NCI-H1105 treated with DMSO at 0.1 percent for 48 hours (cell line): ENCODE data around the gene RPE65.
A peak's percentile ranks its signal among the peaks of the same experiment; 100 is the strongest.
"Not testable (repeated sequence)": the region's sequence is repeated elsewhere in the genome, so short reads cannot be mapped to it uniquely, and the experiment has no call there.

Source experiments
- DNase-seq: peaks from one replicate; lab custom pipeline; 2025; lab: John Stamatoyannopoulos, UW

Gene RPE65

GRCh38 chr1:68449901-68450300 lies at the start of gene RPE65:
Gene RPE65 (minus strand): TSS chr1:68449954. CDS start chr1:68449905, 49 bp downstream.
- peak; percentile 22 for DNase-seq

DNA sequence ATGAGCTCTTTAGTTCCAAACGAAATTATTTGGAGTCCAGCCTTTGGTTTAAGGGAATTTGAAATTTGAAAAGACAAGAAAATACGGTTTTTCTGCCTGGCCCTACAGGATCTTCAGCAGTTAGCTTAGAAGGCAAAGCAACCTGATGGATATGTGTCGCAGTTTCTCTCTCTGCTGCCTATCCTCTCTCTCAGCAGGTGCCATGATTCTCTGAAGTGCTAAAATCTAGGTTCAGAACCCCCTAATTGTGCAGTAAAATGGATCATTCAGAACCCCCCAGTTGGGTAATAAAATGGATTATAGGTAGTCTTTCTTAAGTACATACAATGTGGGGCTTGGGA lies 47.6 kb upstream of the RPE65 start:
- no peak for DNase-seq

DNA sequence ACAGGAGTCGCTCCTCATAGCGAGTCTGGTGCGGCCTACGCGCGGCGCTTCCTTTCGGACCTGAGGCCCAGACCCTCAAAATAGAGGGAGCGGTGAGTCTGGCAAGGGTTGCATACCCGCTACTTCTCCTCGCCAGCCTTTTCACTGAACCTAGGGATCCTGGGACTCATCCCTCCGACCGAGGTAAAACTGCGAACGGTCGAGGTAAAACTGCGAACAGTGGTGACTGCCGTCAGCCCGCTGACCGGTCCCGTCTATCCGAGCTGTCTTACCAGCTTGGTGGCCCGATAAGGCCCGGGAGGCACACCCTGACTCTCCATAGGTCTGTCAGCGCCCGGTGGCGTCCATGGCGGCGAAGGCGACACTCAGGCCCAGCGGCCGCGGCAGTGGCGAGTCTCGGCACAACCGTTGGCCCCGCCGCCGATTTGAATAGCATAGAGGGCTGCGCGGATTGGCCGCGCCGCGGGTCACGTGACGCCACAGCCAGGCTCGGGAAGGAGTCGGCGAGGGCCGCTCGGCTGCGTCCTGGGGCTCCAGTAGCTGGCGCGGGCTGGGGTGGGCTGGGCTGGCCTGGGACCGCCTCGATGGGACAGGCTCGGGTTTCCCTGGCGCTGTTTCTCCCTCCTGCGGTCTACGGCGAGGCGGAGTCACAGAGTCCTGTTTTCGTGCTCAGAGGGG lies 47.1 kb upstream of the RPE65 start, which contains the start of gene DEPDC1:
Gene DEPDC1, minus strand, starts transcription at position 403 of the 678 bp plus-strand sequence. Its CDS starts 83 bp downstream, at position 320.
- DNase-seq: peak; percentile 92

GRCh38 chr1:68495968-68496679 lies 46.4 kb upstream of the RPE65 start:
- peak; percentile 25 for DNase-seq

- no peak for DNase-seq
Measured at GRCh38 chr1:68495532-68495931, 45.8 kb upstream of the RPE65 start.

DNA sequence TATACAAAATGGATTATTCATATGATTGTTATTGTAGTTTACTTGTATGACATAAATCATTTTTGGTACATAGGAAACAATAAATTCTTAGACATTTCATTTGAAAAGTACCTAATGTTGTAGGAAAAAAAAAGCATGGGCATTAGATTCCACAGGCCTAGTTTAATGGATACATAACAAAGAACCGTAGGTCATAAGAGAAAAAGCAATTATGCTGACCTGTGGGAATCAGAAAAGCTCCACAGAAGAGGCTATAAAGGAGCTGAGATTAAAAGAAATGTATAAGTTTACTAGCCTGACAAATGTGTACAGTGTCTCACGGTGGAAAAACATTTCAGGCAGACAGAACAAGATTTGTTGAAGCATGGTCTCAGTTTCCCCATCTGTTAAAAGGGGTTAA lies 43.4 kb upstream of the RPE65 start:
- no peak for DNase-seq

DNA sequence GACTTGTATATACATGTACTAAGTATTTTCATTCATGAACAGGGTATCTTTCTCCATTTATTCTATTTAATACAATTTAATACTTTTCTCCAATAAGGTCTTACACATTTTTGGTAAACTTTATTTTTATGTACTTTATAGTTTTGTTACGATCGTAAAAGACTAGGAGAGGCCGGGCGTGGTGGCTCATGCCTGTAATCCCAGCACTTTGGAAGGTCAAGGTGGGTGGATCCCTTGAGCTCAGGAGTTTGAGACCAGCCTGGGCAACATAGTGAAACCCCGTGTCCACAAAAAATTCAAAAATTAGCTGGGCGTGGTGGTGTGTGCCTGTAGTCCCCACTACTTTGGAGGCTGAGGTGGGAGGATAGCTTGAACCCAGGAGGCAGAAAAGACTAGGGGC lies 42.5 kb upstream of the RPE65 start:
- DNase-seq: not testable (repeated sequence)

- DNase-seq: no peak
Measured at GRCh38 chr1:68490046-68490651, 40.4 kb upstream of the RPE65 start.

DNA sequence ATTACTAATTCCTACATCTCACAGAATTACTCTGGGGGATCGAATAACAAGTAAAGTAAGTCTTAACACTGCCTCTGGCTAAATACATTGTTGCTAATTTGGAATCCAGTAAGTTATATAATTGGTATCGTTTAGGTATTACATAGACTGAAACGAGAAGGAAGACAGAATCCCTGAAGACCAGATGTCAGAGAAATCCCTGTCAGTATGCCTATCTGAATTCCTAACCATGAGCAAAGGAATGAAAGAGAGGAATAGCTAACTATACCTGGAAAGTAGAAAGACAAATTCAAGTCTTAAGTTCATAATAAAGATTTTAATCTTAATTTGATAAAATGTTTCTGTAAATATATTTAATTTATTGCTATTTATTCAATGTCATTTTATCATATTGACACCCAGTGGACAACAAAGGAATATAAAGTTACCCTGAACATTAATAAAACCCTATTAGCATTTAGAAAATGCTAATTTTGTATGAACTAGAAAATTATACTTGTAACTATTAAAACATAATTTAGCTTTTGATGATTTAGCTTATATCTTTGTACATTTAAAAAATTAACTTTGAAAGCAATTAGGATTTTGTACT lies 35.8 kb upstream of the RPE65 start:
- no peak for DNase-seq

DNA sequence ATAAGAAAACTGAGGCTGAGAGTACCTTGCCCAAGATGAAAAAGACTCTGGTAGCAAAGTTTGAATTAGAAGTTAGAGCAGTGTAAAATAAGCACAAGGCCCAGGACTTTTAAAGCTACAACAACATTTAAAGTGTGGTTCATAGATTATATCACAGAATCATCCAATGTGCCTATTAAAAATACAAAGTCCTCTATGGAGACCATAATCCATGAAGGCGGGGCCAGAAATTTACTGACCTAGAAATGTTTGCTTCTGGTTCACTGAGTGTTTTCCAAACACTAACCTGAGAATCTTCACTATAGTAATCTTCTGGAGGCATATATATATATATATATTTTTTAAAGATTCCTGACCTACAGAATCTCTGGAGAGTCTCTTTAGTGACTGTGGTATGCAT lies 34.9 kb upstream of the RPE65 start:
- DNase-seq: no peak

- no peak for DNase-seq
Measured at GRCh38 chr1:68481041-68481440, 31.3 kb upstream of the RPE65 start.

GRCh38 chr1:68479501-68479900 lies 29.7 kb upstream of the RPE65 start:
- DNase-seq: no peak

DNA sequence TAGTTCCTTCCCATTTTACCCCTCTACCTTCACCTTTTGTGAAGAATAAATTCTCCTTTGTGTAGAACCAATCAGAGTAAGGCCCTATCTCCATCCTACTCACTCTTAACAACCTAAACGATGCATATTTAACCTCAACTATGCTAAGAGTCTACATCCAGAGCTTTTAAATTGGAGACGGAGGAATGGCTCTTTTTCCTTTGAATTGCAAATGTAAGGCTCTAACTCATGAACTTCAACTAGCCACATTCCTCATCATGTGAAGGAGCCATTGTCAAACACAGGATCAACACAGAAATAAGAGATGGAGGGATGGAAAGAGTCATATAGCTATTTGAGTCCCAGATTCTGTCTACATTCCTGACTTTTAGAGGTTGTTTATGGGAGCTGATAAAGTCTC lies 28.9 kb upstream of the RPE65 start:
- DNase-seq: no peak

- not testable (repeated sequence) for DNase-seq
Measured at GRCh38 chr1:68476626-68477025, 26.9 kb upstream of the RPE65 start.

DNA sequence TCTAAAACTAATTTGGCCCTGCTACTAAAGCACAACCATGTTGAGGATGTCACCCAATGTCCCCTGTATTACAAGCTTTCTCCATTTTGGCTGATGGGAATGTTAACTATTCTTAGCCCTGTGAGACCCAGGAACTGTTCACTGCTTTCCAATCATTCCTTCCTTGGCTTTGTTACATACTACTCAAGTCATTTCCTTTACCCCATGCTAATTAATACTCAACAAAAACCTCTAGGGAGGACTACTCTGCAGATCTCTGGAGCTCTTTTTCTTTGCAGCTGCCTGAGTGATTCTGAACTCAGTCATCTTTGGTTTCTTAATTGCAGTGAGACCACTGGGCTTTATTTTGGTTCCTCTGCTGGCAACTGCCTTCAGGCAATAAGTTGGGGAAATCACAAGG lies 23.3 kb upstream of the RPE65 start:
- DNase-seq: no peak

- DNase-seq: no peak
Measured at GRCh38 chr1:68470388-68470970, 20.7 kb upstream of the RPE65 start.

DNA sequence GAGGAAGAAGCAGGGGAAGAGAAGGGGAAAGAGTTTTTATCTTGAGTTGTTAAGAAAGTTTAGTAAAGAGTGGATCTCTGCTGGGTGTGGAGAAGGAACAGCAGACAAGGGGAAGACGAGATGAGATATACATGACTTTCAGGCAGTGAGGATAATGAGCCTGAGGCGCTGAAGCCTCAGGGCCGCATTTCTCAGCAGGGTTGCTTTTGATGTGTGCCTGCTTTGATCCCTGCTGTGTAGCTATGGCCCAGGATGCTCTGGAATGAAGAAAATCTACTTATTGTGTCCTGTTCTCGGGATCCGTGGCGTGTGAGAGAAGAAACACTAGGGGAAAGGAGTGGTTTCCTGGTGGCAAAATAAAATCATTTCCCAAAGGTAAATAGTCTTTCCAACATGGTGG lies 15.1 kb upstream of the RPE65 start:
- no peak for DNase-seq

- no peak for DNase-seq
Measured at GRCh38 chr1:68460935-68461334, 11.2 kb upstream of the RPE65 start.

DNA sequence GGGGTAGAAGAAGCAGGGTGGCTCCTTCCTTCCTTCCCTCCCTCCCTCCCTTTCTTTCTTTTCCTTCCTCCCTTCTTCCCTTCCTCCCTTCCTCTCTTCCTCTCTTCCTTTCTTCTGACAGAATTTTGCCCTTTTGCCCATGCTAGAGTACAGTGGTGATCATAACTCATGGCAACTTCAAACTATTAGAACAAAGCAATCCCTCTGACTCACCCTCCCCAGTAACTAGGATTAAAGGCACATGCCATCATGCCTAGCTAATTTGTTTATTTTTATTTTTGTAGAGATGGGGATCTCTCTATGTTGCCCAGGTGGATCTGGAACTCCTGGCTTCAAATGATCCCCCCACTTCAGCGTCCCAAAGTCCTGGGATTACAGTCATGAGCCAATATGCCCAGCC lies 10.0 kb upstream of the RPE65 start:
- DNase-seq: no peak

GRCh38 chr1:68459091-68459490 lies 9.3 kb upstream of the RPE65 start:
- no peak for DNase-seq

DNA sequence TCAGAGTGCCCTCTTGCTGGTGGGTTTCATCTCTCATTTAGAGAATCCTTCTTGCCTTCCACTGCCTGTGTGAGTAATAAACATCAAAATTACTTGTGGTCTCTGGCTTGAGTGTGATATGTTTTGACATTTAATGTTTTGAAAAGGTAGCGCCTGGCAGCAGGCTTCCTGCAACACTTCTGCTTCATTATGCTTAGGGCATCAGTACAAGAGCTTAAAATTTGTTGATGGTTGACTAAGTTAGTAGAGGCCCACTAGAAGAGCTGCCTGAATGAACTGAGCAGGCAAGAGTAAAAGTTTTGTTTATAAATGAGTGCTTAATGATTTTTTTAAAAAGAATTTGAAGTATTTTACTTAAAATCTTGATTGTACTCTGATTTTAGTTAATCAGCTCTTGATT lies 6.4 kb upstream of the RPE65 start:
- DNase-seq: no peak

GRCh38 chr1:68454534-68454933 lies 4.8 kb upstream of the RPE65 start:
- no peak for DNase-seq
